Left colon (tissue), 2 donors: ENCODE measurements around the gene LAIR2. TPM values are rescaled to one million over a fixed set of nuclear protein-coding genes. Genes with fewer than 3 reads are reported as not detected.

Experiments
- ATAC-seq: fragments of 200-7000 bp; cut with Tn5 transposase; one replicate; pipeline ENCODE4 v1.9.1; 2020; ENCODE audit warnings: mild to moderate bottlenecking, moderate library complexity
- DNase-seq, 2 donors: peaks; one replicate each; pipeline ENCODE4 v3.0.0-alpha.2; 2020
- intact Hi-C, 2 donors: fragments of 100-400 bp; cut with DNase I in 1 of 2; cut with micrococcal nuclease in 1 of 2; formaldehyde crosslinking; loops; one replicate each; pipeline versions ENCODE4 v1.11.2 to v1.14.0; 2022; cut with DNase I, micrococcal nuclease
- total RNA-seq, 2 donors: library from RNA; stranded (reverse); fragmentation: NEBNext Ultra II Directional; extraction: Animal tissue kit (Norgen Biotek cat#: 25700); gene quantifications; one replicate each; pipeline ENCODE4 v1.2.1, GENCODE V29; 2021
- donor health status: DM: no; HTN: no; CAD: no.
- donor health status: DM: yes; HTN: yes; CAD: no.

LAIR2 gene
- total RNA-seq, 2 donors from 2014 or later, result not detected

DNA sequence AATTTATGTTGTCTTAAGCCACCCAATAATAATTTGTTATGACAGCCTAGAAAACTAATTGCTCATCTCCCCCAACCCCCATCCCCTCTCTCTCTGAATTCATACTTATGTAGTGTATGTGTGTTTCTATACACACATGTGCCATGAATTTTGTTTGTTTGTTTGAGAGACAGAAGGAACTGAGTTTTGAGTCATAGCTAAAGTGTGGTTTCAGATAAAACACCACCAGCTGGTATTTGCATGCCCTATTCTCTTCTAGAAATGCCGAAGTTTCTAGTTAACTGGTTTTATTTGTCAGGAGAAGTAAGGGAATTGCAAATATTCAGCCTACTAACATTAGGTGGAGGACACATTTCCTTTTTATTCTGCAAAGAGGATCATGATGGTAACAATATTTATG lies 53.6 kb downstream of the LAIR2 start:
- no peak for ATAC-seq
- DNase-seq, result no peak
- intact Hi-C loops, result no loop called here

DNA sequence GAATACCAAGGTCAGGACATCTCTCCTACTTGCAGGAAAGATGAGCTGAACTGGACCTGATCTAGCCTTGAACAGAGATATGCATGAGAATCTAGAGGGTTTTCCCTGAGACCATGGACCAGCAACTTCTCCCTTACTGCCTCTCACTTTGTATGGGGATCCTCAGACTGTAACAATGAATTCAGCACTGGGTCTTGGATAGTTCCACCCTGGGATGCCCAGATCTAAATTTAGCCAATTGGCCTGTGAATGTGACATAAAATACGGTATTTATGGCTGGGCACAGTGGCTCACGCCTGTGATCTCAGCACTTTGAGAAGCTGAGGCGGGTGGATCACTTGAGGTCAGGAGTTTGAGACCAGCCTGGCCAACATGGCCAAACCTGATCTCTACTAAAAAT lies 55.7 kb downstream of the LAIR2 start:
- intact Hi-C loops, result no loop called here
- ATAC-seq (no peak), DNase-seq (no peak)

Other genes starting within 250 kb of the LAIR2 start
- gene LILRB5, start 245.6 kb upstream of the LAIR2 start, total RNA-seq, result 10 to 100 TPM in 1 of 2 donors, 1 to 10 TPM in 1; 4.8 to 10.9 TPM
- 1 to 10 TPM in 1 of 2 donors, under 1 TPM in 1; 0.98 to 3.2 TPM for gene LILRB2, start 221.7 kb upstream of the LAIR2 start, total RNA-seq
- 1 to 10 TPM in 1 of 2 donors, under 1 TPM in 1; 0.82 to 2.2 TPM for gene LILRA5, start 189.7 kb upstream of the LAIR2 start, total RNA-seq
- not detected for gene LILRA4, start 163.7 kb upstream of the LAIR2 start, total RNA-seq
- gene LAIR1, start 137.9 kb upstream of the LAIR2 start, total RNA-seq, result 10 to 100 TPM in 1 of 2 donors, 1 to 10 TPM in 1; 3.8 to 13.2 TPM
- gene TTYH1, start 87.4 kb upstream of the LAIR2 start, total RNA-seq, result 1 to 10 TPM in 1 of 2 donors, not detected in 1; 1.1 TPM
- gene LENG8, start 53.6 kb upstream of the LAIR2 start, total RNA-seq, result 100 to 1,000 TPM; 146 to 156 TPM
- gene LENG9, start 39.1 kb upstream of the LAIR2 start, total RNA-seq, result 10 to 100 TPM; 16.7 to 17.1 TPM
- 100 to 1,000 TPM; 501 to 569 TPM for gene CDC42EP5, start 29.5 kb upstream of the LAIR2 start, total RNA-seq
- 1 to 10 TPM in 1 of 2 donors, under 1 TPM in 1; 0.55 to 1.1 TPM for gene LILRA2, start 71.0 kb downstream of the LAIR2 start, total RNA-seq
- gene LILRA1, start 90.8 kb downstream of the LAIR2 start, total RNA-seq, result under 1 TPM in 1 of 2 donors, not detected in 1; 0.61 TPM
- gene LILRB1, start 127.7 kb downstream of the LAIR2 start, total RNA-seq, result 1 to 10 TPM; 2.5 to 4.1 TPM
- gene LILRB4, start 160.2 kb downstream of the LAIR2 start, total RNA-seq, result 1 to 10 TPM; 2.1 to 5.0 TPM
- gene KIR3DL3, start 221.6 kb downstream of the LAIR2 start, total RNA-seq, result not detected
- gene KIR2DL3, start 235.7 kb downstream of the LAIR2 start, total RNA-seq, result not detected